H9 (cell line): Measurements from ENCODE around the gene PDXDC1. TPM values are rescaled to one million over a fixed set of nuclear protein-coding genes. Genes with fewer than 3 reads are reported as not detected.

Experiments used
- DNase-seq: peaks from one replicate; pipeline ENCODE4 v3.0.0-alpha.2; 2017
- H2AFZ ChIP-seq: one replicate; pipeline ENCODE4 v1.6.1; 2013; ENCODE audit warnings: mild to moderate bottlenecking, low read length, control low read depth, moderate library complexity
- H2AK5ac ChIP-seq: 2 replicates; pipeline ENCODE4 v1.6.1; 2013; ENCODE audit warnings: low read length, control low read depth, mixed read lengths; ENCODE audit not compliant: insufficient read length
- H2BK120ac ChIP-seq: one replicate; pipeline ENCODE4 v1.6.1; 2013; ENCODE audit warnings: low read depth, mild to moderate bottlenecking, low read length, control low read depth, inconsistent platforms; ENCODE audit not compliant: poor library complexity, severe bottlenecking
- H2BK12ac ChIP-seq: 2 replicates; pipeline ENCODE4 v1.6.1; 2013; ENCODE audit warnings: low read length, control low read depth, mixed read lengths, low read depth; ENCODE audit not compliant: insufficient read length
- H2BK15ac ChIP-seq: 2 replicates; pipeline ENCODE4 v1.6.1; 2013; ENCODE audit warnings: low read depth, low read length, control low read depth
- H2BK20ac ChIP-seq: one replicate; pipeline ENCODE4 v1.6.1; 2013; ENCODE audit warnings: low read depth, mild to moderate bottlenecking, low read length, control low read depth, inconsistent platforms; ENCODE audit not compliant: poor library complexity, severe bottlenecking
- H2BK5ac ChIP-seq: 2 replicates; pipeline ENCODE4 v1.6.1; 2013; ENCODE audit warnings: low read length, control low read depth, mixed read lengths; ENCODE audit not compliant: insufficient read length
- H3K14ac ChIP-seq: 2 replicates; pipeline ENCODE4 v1.6.1; 2013; ENCODE audit warnings: low read length, control low read depth; ENCODE audit not compliant: insufficient read depth
- H3K18ac ChIP-seq: 2 replicates; pipeline ENCODE4 v1.6.1; 2013; ENCODE audit warnings: low read depth, mild to moderate bottlenecking, mixed read lengths, low read length, control low read depth; ENCODE audit not compliant: insufficient read length
- H3K23ac ChIP-seq: 2 replicates; pipeline ENCODE4 v1.6.1; 2013; ENCODE audit warnings: low read length, control low read depth, mixed read lengths, low read depth; ENCODE audit not compliant: insufficient read length
- H3K23me2 ChIP-seq: 2 replicates; pipeline ENCODE4 v1.6.1; 2013; ENCODE audit warnings: low read depth, mild to moderate bottlenecking, mixed read lengths, low read length, control low read depth; ENCODE audit not compliant: insufficient read length, poor library complexity, severe bottlenecking
- H3K27ac ChIP-seq: 2 replicates; pipeline ENCODE4 v1.5.1; 2013; ENCODE audit warnings: low read length, control low read depth, mixed read lengths, low read depth; ENCODE audit not compliant: insufficient read length
- H3K27me3 ChIP-seq: 2 replicates; pipeline ENCODE4 v1.6.1; 2013; ENCODE audit warnings: low read length, control low read depth, inconsistent platforms; ENCODE audit not compliant: insufficient read depth
- H3K4ac ChIP-seq: 2 replicates; pipeline ENCODE4 v1.6.1; 2013; ENCODE audit warnings: low read depth, mild to moderate bottlenecking, control low read depth, inconsistent platforms, low read length, moderate library complexity
- H3K4me1 ChIP-seq: 2 replicates; pipeline ENCODE4 v1.6.1; 2013; ENCODE audit warnings: low read length, control low read depth, inconsistent platforms; ENCODE audit not compliant: insufficient read depth
- H3K4me2 ChIP-seq: 2 replicates; pipeline ENCODE4 v1.6.1; 2013; ENCODE audit warnings: low read length, control low read depth, mixed read lengths; ENCODE audit not compliant: insufficient read length, insufficient read depth
- H3K56ac ChIP-seq: 2 replicates; pipeline ENCODE4 v1.6.1; 2013; ENCODE audit warnings: low read depth, mild to moderate bottlenecking, mixed read lengths, low read length, control low read depth; ENCODE audit not compliant: insufficient read length
- H3K79me1 ChIP-seq: 2 replicates; pipeline ENCODE4 v1.6.1; 2013; ENCODE audit warnings: low read depth, mild to moderate bottlenecking, moderate library complexity, low read length, control low read depth, inconsistent platforms; ENCODE audit not compliant: insufficient read depth, poor library complexity, severe bottlenecking
- H3K79me2 ChIP-seq: 2 replicates; pipeline ENCODE4 v1.6.1; 2013; ENCODE audit warnings: low read length, control low read depth, inconsistent platforms; ENCODE audit not compliant: insufficient read depth
- H3K9ac ChIP-seq: 2 replicates; pipeline ENCODE4 v1.6.1; 2013; ENCODE audit warnings: low read length, control low read depth, mixed read lengths; ENCODE audit not compliant: insufficient read length; ENCODE audit errors: extremely low read depth
- H3K9me3 ChIP-seq: one replicate; pipeline ENCODE4 v1.6.1; 2013; ENCODE audit warnings: low read depth, low read length, inconsistent platforms; ENCODE audit not compliant: control insufficient read depth
- H3T11ph ChIP-seq: one replicate; pipeline ENCODE4 v1.6.1; 2013; ENCODE audit warnings: mild to moderate bottlenecking, low read length, control low read depth, inconsistent platforms
- H4K20me1 ChIP-seq: one replicate; pipeline ENCODE4 v1.6.1; 2013; ENCODE audit not compliant: control insufficient read depth, insufficient read length, insufficient read depth
- H4K5ac ChIP-seq: 2 replicates; pipeline ENCODE4 v1.6.1; 2013; ENCODE audit warnings: low read depth, mild to moderate bottlenecking, mixed read lengths, low read length, control low read depth; ENCODE audit not compliant: insufficient read length
- H4K8ac ChIP-seq: replicated peaks from 2 replicates; pipeline ENCODE4 v1.6.1; 2013; ENCODE audit warnings: low read length, control low read depth, mixed read lengths, low read depth; ENCODE audit not compliant: insufficient read length
- H4K91ac ChIP-seq: 2 replicates; pipeline ENCODE4 v1.6.1; 2013; ENCODE audit warnings: low read depth, mild to moderate bottlenecking, moderate library complexity, mixed read lengths, low read length, control low read depth; ENCODE audit not compliant: insufficient read length
- H3K27ac Mint-ChIP-seq, 3 experiments: 2 replicates in 2 of 3; 3 replicates in 1 of 3; pipeline ENCODE4 v1.8.0; 2020 to 2021; ENCODE audit warnings: mixed read lengths in 3 of 3, mild to moderate bottlenecking in 1 of 3, moderate library complexity in 1 of 3
- H3K27me3 Mint-ChIP-seq: 2 replicates; pipeline ENCODE4 v1.8.0; 2021; ENCODE audit warnings: low read depth, mild to moderate bottlenecking, moderate library complexity, mixed read lengths
- H3K36me3 Mint-ChIP-seq, 3 experiments: 2 replicates in 2 of 3; 3 replicates in 1 of 3; pipeline ENCODE4 v1.8.0; 2020 to 2021; ENCODE audit warnings: low read depth in 3 of 3, mixed read lengths in 3 of 3; ENCODE audit not compliant: insufficient read depth in 1 of 3
- H3K4me1 Mint-ChIP-seq, 2 experiments: 2 replicates each; pipeline ENCODE4 v1.8.0; 2020; ENCODE audit warnings: mixed read lengths in 2 of 2
- H3K4me3 Mint-ChIP-seq, 2 experiments: 2 replicates in 1 of 2; 3 replicates in 1 of 2; pipeline ENCODE4 v1.8.0; 2020 to 2021; ENCODE audit warnings: mild to moderate bottlenecking in 2 of 2, mixed read lengths in 2 of 2, moderate library complexity in 1 of 2
- H3K9me3 Mint-ChIP-seq, 2 experiments: 2 replicates in 1 of 2; 3 replicates in 1 of 2; pipeline ENCODE4 v1.8.0; 2020; ENCODE audit warnings: mild to moderate bottlenecking in 2 of 2, mixed read lengths in 2 of 2, moderate library complexity in 1 of 2
- WGBS: extraction: QIAGEN DNeasy Blood & Tissue Kit; methylation state at CpG from one replicate; pipeline ENCODE4 v1.1.7; 2013; ENCODE audit warnings: missing lambda C conversion rate, low lambda C conversion rate, mixed read lengths; ENCODE audit not compliant: insufficient read length; ENCODE audit errors: extremely low coverage; 5-methylcytosine and 5-hydroxymethylcytosine counted together
- total RNA-seq: library from RNA; stranded (reverse); gene quantifications from 2 replicates; pipeline ENCODE4 v1.2.1, GENCODE V29; 2021
- TF ChIP-seq, protein P1 (sequence below): fragments of 200-600 bp; sonication (generic); conservative IDR thresholded peaks from 3 replicates; pipeline ENCODE4 v1.8.0; 2021; ENCODE audit warnings: antibody characterized with exemption, mild to moderate bottlenecking

Gene PDXDC1
- total RNA-seq, 1 experiment from 2014 or later, result 112 TPM

DNA sequence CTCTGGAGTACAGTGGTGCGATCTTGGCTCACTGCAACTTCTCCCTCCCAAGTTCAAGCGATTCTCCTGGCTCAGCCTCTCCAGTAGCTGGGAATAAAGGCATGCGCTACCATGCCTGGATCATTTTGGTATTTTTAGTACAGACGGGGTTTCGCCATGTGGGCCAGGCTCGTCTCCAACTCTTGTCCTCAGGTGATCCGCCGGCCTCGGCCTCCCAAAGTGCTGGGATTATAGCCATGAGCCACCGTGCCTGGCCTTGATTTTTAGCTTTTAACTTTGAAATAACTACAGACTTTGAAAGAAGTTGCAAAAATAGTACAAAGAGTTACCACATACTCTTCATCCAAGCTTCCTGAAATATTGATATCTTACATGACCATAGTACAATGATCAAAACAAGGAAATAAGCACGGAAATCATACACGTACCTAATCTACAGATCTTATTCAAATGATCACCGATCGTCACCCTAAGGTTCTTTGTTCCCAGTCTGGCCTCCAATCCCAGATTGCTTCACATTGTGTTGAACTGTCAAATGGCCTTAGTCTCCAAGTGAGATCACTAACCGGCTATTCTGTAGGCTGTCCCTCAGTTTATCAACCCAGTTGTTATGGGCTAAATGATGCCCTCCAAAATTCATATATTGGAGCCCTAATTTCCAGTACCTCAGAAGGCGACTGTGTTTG, 19.1 kb upstream of the PDXDC1 start:
- Histone ChIP-seq H2BK12ac (no peak overlapping the region), H3K56ac (no peak overlapping the region), H3K79me2 (no peaks in the 10 kb centered on the region), H3K79me1 (no peaks in the 10 kb centered on the region), H3T11ph (no peak overlapping the region), H3K14ac (no peak overlapping the region), H3K4ac (no peak overlapping the region), H3K23ac (no peak overlapping the region), H3K9me3 (no peaks in the 10 kb centered on the region), H3K27ac (no peak overlapping the region), H3K9ac (no peak overlapping the region), H2BK15ac (no peak overlapping the region), H4K5ac (no peak overlapping the region), H3K4me1 (no peaks in the 10 kb centered on the region), H3K23me2 (no peaks in the 10 kb centered on the region), H4K20me1 (no peaks in the 10 kb centered on the region), H2BK120ac (no peak overlapping the region), H4K91ac (no peak overlapping the region), H3K4me2 (no peak overlapping the region), H3K18ac (no peak overlapping the region), H2AFZ (no peak overlapping the region), H2BK20ac (no peak overlapping the region), H4K8ac (no peak overlapping the region), H2AK5ac (no peak overlapping the region), H2BK5ac (no peak overlapping the region), H3K27me3 (no peaks in the 10 kb centered on the region)
- DNase-seq, result no peak
- WGBS, result no CpG with 5 or more reads among the region's 16 CpGs
- TF ChIP-seq, protein P1, sequence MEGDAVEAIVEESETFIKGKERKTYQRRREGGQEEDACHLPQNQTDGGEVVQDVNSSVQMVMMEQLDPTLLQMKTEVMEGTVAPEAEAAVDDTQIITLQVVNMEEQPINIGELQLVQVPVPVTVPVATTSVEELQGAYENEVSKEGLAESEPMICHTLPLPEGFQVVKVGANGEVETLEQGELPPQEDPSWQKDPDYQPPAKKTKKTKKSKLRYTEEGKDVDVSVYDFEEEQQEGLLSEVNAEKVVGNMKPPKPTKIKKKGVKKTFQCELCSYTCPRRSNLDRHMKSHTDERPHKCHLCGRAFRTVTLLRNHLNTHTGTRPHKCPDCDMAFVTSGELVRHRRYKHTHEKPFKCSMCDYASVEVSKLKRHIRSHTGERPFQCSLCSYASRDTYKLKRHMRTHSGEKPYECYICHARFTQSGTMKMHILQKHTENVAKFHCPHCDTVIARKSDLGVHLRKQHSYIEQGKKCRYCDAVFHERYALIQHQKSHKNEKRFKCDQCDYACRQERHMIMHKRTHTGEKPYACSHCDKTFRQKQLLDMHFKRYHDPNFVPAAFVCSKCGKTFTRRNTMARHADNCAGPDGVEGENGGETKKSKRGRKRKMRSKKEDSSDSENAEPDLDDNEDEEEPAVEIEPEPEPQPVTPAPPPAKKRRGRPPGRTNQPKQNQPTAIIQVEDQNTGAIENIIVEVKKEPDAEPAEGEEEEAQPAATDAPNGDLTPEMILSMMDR, result no peak
- H3K27me3 Mint-ChIP-seq, result peaks cover 2% of the 10 kb centered on the region; the same call in 1 of the 2 replicates
- H3K27ac Mint-ChIP-seq, result peak overlapping the region in 1 of 3 experiments; percentile 72; a peak in 1 of 7 replicates
- no peaks in the 10 kb centered on the region for H3K9me3 Mint-ChIP-seq
- no peaks in the 10 kb centered on the region for H3K36me3 Mint-ChIP-seq
- H3K4me1 Mint-ChIP-seq, result peaks cover 4% of the 10 kb centered on the region in 2 experiments; a peak in 1 of 4 replicates
- no peak overlapping the region for H3K4me3 Mint-ChIP-seq
